Measurements from ENCODE around the gene FBXO45. TPM values are rescaled to one million over a fixed set of nuclear protein-coding genes. Genes with fewer than 3 reads are reported as not detected.

FBXO45 gene
- total and polyA plus RNA-seq, 2 of the 13 experiments (the other 11 are each of a cell fraction or from before 2014, with no cell fraction given): 7.0 to 12.1 TPM

- TF ChIP-seq ARID4A (CRISPR knock-in tag; IDR thresholded peaks at IDR 0.05; ENCODE audit: borderline replicate concordance) (peak; percentile 94; the same call in 1 of the 2 replicates), RFX3 (CRISPR knock-in tag; IDR thresholded peaks at IDR 0.05) (no peak), FOXA3 (CRISPR knock-in tag; IDR thresholded peaks at IDR 0.05) (peak; percentile 72), ZNF382 (CRISPR knock-in tag; IDR thresholded peaks at IDR 0.05; ENCODE audit: borderline replicate concordance) (no peak), KLF9 (CRISPR knock-in tag; IDR thresholded peaks at IDR 0.05; ENCODE audit: low read depth) (peak; percentile 80; the same call in 1 of the 2 replicates), SSRP1 (CRISPR knock-in tag; IDR thresholded peaks at IDR 0.05) (no peak), IRF9 (CRISPR knock-in tag; IDR thresholded peaks at IDR 0.05; ENCODE audit: borderline replicate concordance) (no peak), ZNF790 (CRISPR knock-in tag; IDR thresholded peaks at IDR 0.05; ENCODE audit: borderline replicate concordance) (peak; percentile 30; the same call in 1 of the 2 replicates), BHLHE40 (IDR thresholded peaks at IDR 0.05; ENCODE audit: low read length) (peak; percentile 38; the same call in 1 of the 2 replicates), ZNF547 (CRISPR knock-in tag; IDR thresholded peaks at IDR 0.05) (peak; percentile 83), ZFX (CRISPR knock-in tag; IDR thresholded peaks at IDR 0.05; ENCODE audit: low read depth) (peak; percentile 85), ARID2 (CRISPR knock-in tag; IDR thresholded peaks at IDR 0.05; ENCODE audit: borderline replicate concordance) (no peak), PRDM15 (CRISPR knock-in tag; IDR thresholded peaks at IDR 0.05) (no peak), ZSCAN25 (CRISPR knock-in tag; IDR thresholded peaks at IDR 0.05) (peak; percentile 73), YEATS4 (CRISPR knock-in tag; IDR thresholded peaks at IDR 0.05; ENCODE audit: borderline replicate concordance) (peak; percentile 77), XRCC5 (optimal IDR thresholded peaks at IDR 0.05; ENCODE audit: low read length) (peak; percentile 68), ZIK1 (CRISPR knock-in tag; IDR thresholded peaks at IDR 0.05; ENCODE audit: borderline replicate concordance, low read depth) (no peak), MED8 (CRISPR knock-in tag; IDR thresholded peaks at IDR 0.05; ENCODE audit: insufficient replicate concordance) (no peak), PPARG (CRISPR knock-in tag; conservative IDR thresholded peaks at IDR 0.05) (peak; percentile 51; the same call in 1 of the 2 replicates), ARNT (IDR thresholded peaks at IDR 0.05) (no peak), ZNF580 (CRISPR knock-in tag; IDR thresholded peaks at IDR 0.05; ENCODE audit: borderline replicate concordance, low read depth) (peak; percentile 89)
Measured at GRCh38 chr3:196568246-196569002, at the start of gene FBXO45, which contains the start of gene WDR53 (continued).
